ENCODE data around the gene TNF. TPM values are rescaled to one million over a fixed set of nuclear protein-coding genes. Genes with fewer than 3 reads are reported as not detected.

The TNF gene
- total RNA-seq, 5 donors from 2014 or later (not counting 1 experiment from before 2014, with no cell fraction given): 13.8 to 28.0 (median 25.0) TPM

Other genes with a start within 250 kb of the TNF start
- 1,000 to 10,000 TPM; 6,093 to 7,629 (median 6,896) TPM for gene HLA-B, start 218.4 kb upstream of the TNF start, total RNA-seq
- gene MICA, start 172.0 kb upstream of the TNF start, total RNA-seq: 10 to 100 TPM in 4 of 5 donors, 1 to 10 TPM in 1; 5.5 to 24.0 (median 14.9) TPM
- 10 to 100 TPM; 15.7 to 21.7 (median 16.1) TPM for gene MICB, start 77.4 kb upstream of the TNF start, total RNA-seq
- gene MCCD1, start 46.6 kb upstream of the TNF start, total RNA-seq: not detected
- gene DDX39B, start 33.6 kb upstream of the TNF start, total RNA-seq: 100 to 1,000 TPM; 507 to 669 (median 631) TPM
- 1 to 10 TPM; 3.1 to 5.7 (median 4.1) TPM for gene ATP6V1G2, start 29.0 kb upstream of the TNF start, total RNA-seq
- gene NFKBIL1, start 28.0 kb upstream of the TNF start, total RNA-seq: 10 to 100 TPM in 3 of 5 donors, 1 to 10 TPM in 2; 6.9 to 17.1 (median 11.6) TPM
- 10 to 100 TPM; 12.5 to 23.9 (median 17.9) TPM for gene LTA, start 3.3 kb upstream of the TNF start, total RNA-seq
- gene LTB, start 6.9 kb downstream of the TNF start, total RNA-seq: 100 to 1,000 TPM; 398 to 926 (median 813) TPM
- 10 to 100 TPM; 13.4 to 28.0 (median 20.4) TPM for gene LST1, start 10.7 kb downstream of the TNF start, total RNA-seq
- gene NCR3, start 17.4 kb downstream of the TNF start, total RNA-seq: 10 to 100 TPM; 13.6 to 38.0 (median 16.0) TPM
- gene AIF1, start 39.7 kb downstream of the TNF start, total RNA-seq: 10 to 100 TPM in 4 of 5 donors, 1 to 10 TPM in 1; 7.6 to 54.3 (median 18.1) TPM
- 100 to 1,000 TPM; 222 to 246 (median 230) TPM for gene PRRC2A, start 45.1 kb downstream of the TNF start, total RNA-seq
- gene BAG6, start 77.1 kb downstream of the TNF start, total RNA-seq: 100 to 1,000 TPM; 257 to 317 (median 301) TPM
- 1 to 10 TPM; 1.4 to 3.6 (median 3.2) TPM for gene APOM, start 80.3 kb downstream of the TNF start, total RNA-seq
- 10 to 100 TPM; 16.3 to 36.2 (median 33.4) TPM for gene C6orf47, start 85.2 kb downstream of the TNF start, total RNA-seq
- gene GPANK1, start 89.4 kb downstream of the TNF start, total RNA-seq: 10 to 100 TPM; 13.0 to 27.6 (median 23.3) TPM
- gene CSNK2B, start 90.5 kb downstream of the TNF start, total RNA-seq: 100 to 1,000 TPM in 4 of 5 donors, 10 to 100 TPM in 1; 98.4 to 129 (median 126) TPM
- 10 to 100 TPM; 29.7 to 50.5 (median 40.9) TPM for gene LY6G5B, start 94.4 kb downstream of the TNF start, total RNA-seq
- 1 to 10 TPM in 4 of 5 donors, under 1 TPM in 1; 0.75 to 8.8 (median 5.8) TPM for gene LY6G5C, start 105.5 kb downstream of the TNF start, total RNA-seq
- 10 to 100 TPM; 58.2 to 74.4 (median 61.2) TPM for gene ABHD16A, start 127.8 kb downstream of the TNF start, total RNA-seq
- gene LY6G6F, start 131.3 kb downstream of the TNF start, total RNA-seq: not detected
- not detected for gene LY6G6D, start 139.8 kb downstream of the TNF start, total RNA-seq
- not detected for gene LY6G6C, start 146.2 kb downstream of the TNF start, total RNA-seq
- gene MPIG6B, start 147.8 kb downstream of the TNF start, total RNA-seq: 1 to 10 TPM in 1 of 5 donors, under 1 TPM in 4; 0.26 to 2.6 (median 0.30) TPM
- gene DDAH2, start 153.7 kb downstream of the TNF start, total RNA-seq: 10 to 100 TPM in 4 of 5 donors, 1 to 10 TPM in 1; 9.0 to 13.2 (median 11.5) TPM
- 100 to 1,000 TPM in 4 of 5 donors, 10 to 100 TPM in 1; 89.5 to 146 (median 112) TPM for gene CLIC1, start 161.0 kb downstream of the TNF start, total RNA-seq
- gene MSH5, start 164.4 kb downstream of the TNF start, total RNA-seq: 10 to 100 TPM; 13.7 to 22.4 (median 14.4) TPM
- 10 to 100 TPM in 1 of 5 donors, 1 to 10 TPM in 4; 3.1 to 10.7 (median 4.1) TPM for gene SAPCD1, start 187.1 kb downstream of the TNF start, total RNA-seq
- gene VWA7, start 201.8 kb downstream of the TNF start, total RNA-seq: 1 to 10 TPM; 1.4 to 8.0 (median 2.1) TPM
- 10 to 100 TPM; 44.4 to 71.0 (median 62.5) TPM for gene VARS1, start 220.2 kb downstream of the TNF start, total RNA-seq
- 10 to 100 TPM; 24.2 to 36.4 (median 30.6) TPM for gene LSM2, start 231.4 kb downstream of the TNF start, total RNA-seq
- 1 to 10 TPM; 2.8 to 8.5 (median 8.1) TPM for gene HSPA1L, start 239.7 kb downstream of the TNF start, total RNA-seq
- gene HSPA1A, start 240.0 kb downstream of the TNF start, total RNA-seq: 100 to 1,000 TPM in 1 of 5 donors, 10 to 100 TPM in 2, 1 to 10 TPM in 2; 8.8 to 117 (median 77.9) TPM

Measured in T-cell (primary cell).